Neural progenitor cell (in vitro differentiated cells): Measurements from ENCODE around the gene SEPTIN6. TPM values are rescaled to one million over a fixed set of nuclear protein-coding genes. Genes with fewer than 3 reads are reported as not detected.

Experiments
- DNase-seq: peaks from one replicate; pipeline ENCODE4 v3.0.0-alpha.2; 2016; ENCODE audit warnings: low spot score
- H2AFZ ChIP-seq: fragments of 200-600 bp; sonication (generic); replicated peaks from 2 replicates; pipeline ENCODE4 v1.6.1; 2016; ENCODE audit warnings: antibody characterized with exemption
- H3F3A ChIP-seq: fragments of 200-600 bp; sonication (generic); 2 replicates; pipeline ENCODE4 v1.6.1; 2016; ENCODE audit warnings: antibody characterized with exemption, low read depth
- H3K27ac ChIP-seq: fragments of 200-600 bp; sonication (generic); 2 replicates; pipeline ENCODE4 v1.5.1; 2016; ENCODE audit warnings: mild to moderate bottlenecking
- H3K27me3 ChIP-seq: fragments of 200-600 bp; sonication (generic); 2 replicates; pipeline ENCODE4 v1.6.1; 2016; ENCODE audit warnings: mild to moderate bottlenecking, moderate library complexity
- H3K36me3 ChIP-seq: fragments of 200-600 bp; sonication (generic); 2 replicates; pipeline ENCODE4 v1.5.1; 2016
- H3K4me1 ChIP-seq: fragments of 200-600 bp; sonication (generic); 2 replicates; pipeline ENCODE4 v1.6.1; 2016; ENCODE audit warnings: mixed run types
- H3K4me2 ChIP-seq: fragments of 200-600 bp; sonication (generic); 2 replicates; pipeline ENCODE4 v1.6.1; 2016
- H3K4me3 ChIP-seq: fragments of 200-600 bp; sonication (generic); 2 replicates; pipeline ENCODE4 v1.5.1; 2016
- H3K79me2 ChIP-seq: fragments of 200-600 bp; sonication (generic); 2 replicates; pipeline ENCODE4 v1.6.1; 2016; ENCODE audit warnings: low read depth
- H3K9ac ChIP-seq: fragments of 200-600 bp; sonication (generic); 2 replicates; pipeline ENCODE4 v1.6.1; 2016
- H3K9me3 ChIP-seq: fragments of 200-600 bp; sonication (generic); 2 replicates; pipeline ENCODE4 v1.5.1; 2016; ENCODE audit warnings: low read depth
- H4K20me1 ChIP-seq: fragments of 200-600 bp; sonication (generic); 2 replicates; pipeline ENCODE4 v1.6.1; 2016; ENCODE audit warnings: low read depth
- H3K27ac Mint-ChIP-seq: 3 replicates; pipeline ENCODE4 v1.8.0; 2021; ENCODE audit warnings: mixed read lengths
- H3K27me3 Mint-ChIP-seq: 2 replicates; pipeline ENCODE4 v1.8.0; 2022; ENCODE audit warnings: low read depth, mild to moderate bottlenecking, inconsistent platforms, moderate library complexity, mixed read lengths; ENCODE audit not compliant: insufficient read depth
- H3K36me3 Mint-ChIP-seq: 3 replicates; pipeline ENCODE4 v1.8.0; 2021; ENCODE audit warnings: mixed read lengths
- H3K4me1 Mint-ChIP-seq: 3 replicates; pipeline ENCODE4 v1.8.0; 2021; ENCODE audit warnings: mixed read lengths
- H3K4me3 Mint-ChIP-seq: 3 replicates; pipeline ENCODE4 v1.8.0; 2021; ENCODE audit warnings: mild to moderate bottlenecking, moderate library complexity, mixed read lengths
- H3K9me3 Mint-ChIP-seq: 3 replicates; pipeline ENCODE4 v1.8.0; 2020; ENCODE audit warnings: mixed read lengths
- CTCF ChIP-seq: fragments of 200-600 bp; sonication (generic); IDR thresholded peaks from 2 replicates; pipeline ENCODE4 v1.5.1; 2017; ENCODE audit warnings: antibody characterized with exemption, mild to moderate bottlenecking
- EZH2 ChIP-seq: fragments of 200-600 bp; sonication (generic); IDR thresholded peaks from 2 replicates; pipeline ENCODE4 v1.6.1; 2017; ENCODE audit warnings: antibody characterized with exemption, mild to moderate bottlenecking, moderate library complexity
- EZH2phosphoT487 ChIP-seq: fragments of 200-600 bp; sonication (generic); IDR thresholded peaks from 2 replicates; pipeline ENCODE4 v1.6.1; 2017; ENCODE audit warnings: antibody characterized with exemption
- total RNA-seq: library from RNA; depleted of rRNA; stranded (reverse); fragments of >200 nt; gene quantifications from 2 replicates; pipeline ENCODE4 v1.2.3, GENCODE V29; 2015; ENCODE audit warnings: low replicate concordance

The SEPTIN6 gene
- total RNA-seq, 1 donor from 2014 or later: 19.4 TPM

DNA sequence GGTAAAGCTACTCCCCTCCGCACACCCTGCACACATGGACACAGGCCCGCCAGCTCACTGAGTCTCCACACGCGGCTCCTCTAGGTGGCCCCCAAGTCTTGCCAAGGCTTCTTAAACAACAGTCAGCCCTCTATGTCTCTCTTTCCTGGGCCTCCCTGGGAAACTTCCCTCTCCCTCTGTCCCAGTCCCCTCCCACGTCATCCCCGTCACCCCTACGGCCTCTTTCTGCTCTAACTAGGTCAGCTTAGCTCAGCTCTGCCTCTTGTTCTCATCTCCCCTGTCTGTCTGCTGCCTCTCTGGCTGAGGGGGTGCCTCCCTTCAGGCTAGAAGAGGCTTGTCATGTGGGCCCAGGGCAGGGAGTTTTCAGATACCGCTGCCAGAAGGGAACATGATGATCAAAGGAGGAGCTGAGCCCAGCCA lies 38.8 kb downstream of the SEPTIN6 start:
- H3K27ac Mint-ChIP-seq: peak overlapping the region; percentile 86
- DNase-seq: peak; percentile 65
- H3K4me1 Mint-ChIP-seq: peaks cover 14% of the 10 kb centered on the region
- no peak overlapping the region for H2AFZ ChIP-seq
- H3K36me3 Mint-ChIP-seq: peaks cover 11% of the 10 kb centered on the region
- no peaks in the 10 kb centered on the region for H3K27me3 Mint-ChIP-seq
- no peak overlapping the region for H3K4me3 ChIP-seq
- no peak for TF ChIP-seq CTCF
- TF ChIP-seq EZH2phosphoT487: no peak
- no peak for TF ChIP-seq EZH2
- peaks cover 19% of the 10 kb centered on the region for H3K9me3 Mint-ChIP-seq
- H3K27ac ChIP-seq: peak overlapping the region; percentile 77
- H3K79me2 ChIP-seq: no peaks in the 10 kb centered on the region
- peak overlapping the region; percentile 47 for H3K4me2 ChIP-seq
- H3K4me1 ChIP-seq: peaks cover 7% of the 10 kb centered on the region
- no peaks in the 10 kb centered on the region for H3K27me3 ChIP-seq
- peaks cover 9% of the 10 kb centered on the region for H3F3A ChIP-seq
- H3K4me3 Mint-ChIP-seq: no peak overlapping the region
- peaks cover 3% of the 10 kb centered on the region for H3K9me3 ChIP-seq
- H3K36me3 ChIP-seq: peaks cover 6% of the 10 kb centered on the region
- no peak overlapping the region for H3K9ac ChIP-seq
- no peaks in the 10 kb centered on the region for H4K20me1 ChIP-seq

- Mint-ChIP-seq H3K4me1 (no peaks in the 10 kb centered on the region), H3K36me3 (peaks cover 7% of the 10 kb centered on the region)
- no peaks in the 10 kb centered on the region for H3K4me1 ChIP-seq
Observed at GRCh38 chrX:119648421-119648775, 44.6 kb downstream of the SEPTIN6 start.

GRCh38 chrX:119647552-119648420 lies 45.2 kb downstream of the SEPTIN6 start:
- Mint-ChIP-seq H3K36me3 (peaks cover 7% of the 10 kb centered on the region), H3K4me3 (no peak overlapping the region), H3K27ac (no peak overlapping the region), H3K4me1 (no peaks in the 10 kb centered on the region), H3K9me3 (peaks cover 9% of the 10 kb centered on the region), H3K27me3 (no peaks in the 10 kb centered on the region)
- Histone ChIP-seq H2AFZ (no peak overlapping the region), H3K9ac (no peak overlapping the region), H3K4me1 (no peaks in the 10 kb centered on the region), H3F3A (no peaks in the 10 kb centered on the region), H3K79me2 (no peaks in the 10 kb centered on the region), H3K4me2 (no peak overlapping the region), H3K4me3 (no peak overlapping the region), H3K27ac (no peak overlapping the region), H3K36me3 (no peaks in the 10 kb centered on the region), H4K20me1 (no peaks in the 10 kb centered on the region), H3K9me3 (no peaks in the 10 kb centered on the region), H3K27me3 (no peaks in the 10 kb centered on the region)
- TF ChIP-seq EZH2 (no peak), EZH2phosphoT487 (no peak), CTCF (no peak)
- no peak for DNase-seq

More at GRCh38 chrX:119648421-119648775, 44.6 kb downstream of the SEPTIN6 start:
- Histone ChIP-seq H3K9ac (no peak overlapping the region), H3K27me3 (no peaks in the 10 kb centered on the region), H3K36me3 (no peaks in the 10 kb centered on the region), H4K20me1 (no peaks in the 10 kb centered on the region), H3K79me2 (no peaks in the 10 kb centered on the region), H3K9me3 (no peaks in the 10 kb centered on the region), H3F3A (no peaks in the 10 kb centered on the region), H3K4me3 (no peak overlapping the region), H3K4me2 (no peak overlapping the region), H2AFZ (no peak overlapping the region), H3K27ac (no peak overlapping the region)
- no peak for TF ChIP-seq EZH2phosphoT487
- no peak for TF ChIP-seq CTCF
- no peak for TF ChIP-seq EZH2
- no peak for DNase-seq
- Mint-ChIP-seq H3K27ac (no peak overlapping the region), H3K4me3 (no peak overlapping the region), H3K27me3 (no peaks in the 10 kb centered on the region), H3K9me3 (peaks cover 13% of the 10 kb centered on the region)
